NCI-H774 (cell line): ENCODE results near the gene PSMG1.
"Not testable (repeated sequence)": the region's sequence is repeated elsewhere in the genome, so short reads cannot be mapped to it uniquely, and the experiment has no call there.

Source experiments
- DNase-seq: peaks from one replicate; lab custom pipeline; 2025; lab: John Stamatoyannopoulos, UW

PSMG1 gene

DNA sequence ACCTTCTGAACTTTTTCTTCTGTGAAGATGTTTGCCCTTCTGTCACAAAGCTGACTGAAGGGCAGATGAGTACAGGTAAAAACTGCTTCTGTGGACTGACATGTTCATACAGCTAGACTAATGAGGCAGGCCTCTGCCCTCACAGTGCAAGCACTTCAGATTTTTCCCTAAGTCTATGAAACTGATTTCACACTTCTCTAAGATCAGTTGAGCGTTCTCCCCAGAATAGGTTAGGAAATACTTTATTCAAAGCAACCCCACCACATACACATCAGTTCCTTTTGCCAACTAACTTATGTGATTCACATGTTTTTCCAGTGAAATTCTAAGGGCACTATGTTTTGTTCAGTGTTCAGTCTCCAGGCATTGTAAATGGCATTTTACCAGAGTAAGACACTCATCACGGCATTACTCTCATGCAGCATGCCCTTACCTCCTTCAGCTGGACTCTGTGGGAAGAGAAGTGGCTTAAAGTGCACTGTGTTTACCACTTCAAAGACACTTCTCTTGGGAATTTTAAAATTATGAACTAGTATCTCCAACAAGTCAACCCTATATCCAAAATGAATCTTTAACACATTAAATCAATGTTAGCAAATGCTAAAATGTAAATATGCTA is 5.4 kb upstream of the PSMG1 start:
- no peak for DNase-seq

DNA sequence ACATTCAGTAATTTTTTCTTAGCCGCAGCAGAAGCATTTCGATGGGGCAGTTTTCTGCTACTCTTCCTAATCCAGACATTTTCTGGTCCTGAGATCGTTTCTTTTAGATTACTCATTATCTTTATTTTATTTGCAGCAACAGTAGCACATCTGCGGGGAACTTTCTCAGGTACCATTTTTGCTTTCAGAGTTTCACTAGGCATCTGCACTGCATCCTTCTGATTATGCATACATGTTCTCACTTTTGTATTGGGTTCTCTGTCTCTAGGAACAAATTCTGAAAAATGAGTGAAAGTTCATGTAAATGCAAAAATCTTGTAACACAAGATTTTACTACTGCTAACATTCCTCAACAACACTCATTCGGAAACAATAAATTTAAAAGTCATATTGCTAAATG is 3.9 kb upstream of the PSMG1 start:
- DNase-seq: no peak

DNA sequence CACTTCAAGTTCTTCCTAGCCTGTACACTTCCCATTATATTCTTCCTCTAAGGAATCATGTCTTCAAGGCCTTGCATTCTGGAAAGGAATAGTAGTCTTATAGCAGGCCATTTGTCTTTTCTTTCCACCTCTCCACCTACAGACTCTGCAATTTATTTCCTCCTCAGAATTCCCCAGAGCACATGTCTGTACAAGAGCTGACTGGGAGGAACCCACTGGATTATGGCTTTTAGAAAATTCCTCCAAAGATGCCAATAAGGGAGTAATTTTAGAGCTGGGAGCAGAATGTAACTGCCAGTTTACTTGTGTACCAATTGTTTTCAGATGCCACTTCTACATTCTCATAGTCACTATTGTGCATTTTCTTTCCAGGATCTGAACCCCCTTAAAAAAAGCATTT is 3.4 kb upstream of the PSMG1 start:
- DNase-seq: no peak

DNA sequence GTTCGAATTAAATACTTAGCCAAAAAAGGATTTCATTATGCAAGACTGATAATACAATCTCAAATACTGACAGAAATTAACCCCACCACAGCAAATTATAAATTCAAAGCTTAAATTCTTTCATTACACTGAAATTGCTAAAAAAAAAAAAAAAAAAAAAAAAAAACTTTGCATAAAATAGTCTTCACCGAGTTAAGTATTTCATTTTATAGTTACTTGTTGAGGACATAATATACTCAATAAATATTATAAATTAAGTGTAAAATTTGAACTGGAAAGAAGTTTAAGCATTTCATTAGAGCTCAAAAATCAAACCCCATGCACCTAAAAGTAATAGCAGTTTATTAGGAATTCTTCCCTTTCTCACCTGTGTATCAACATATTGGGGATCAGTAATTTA is 1.9 kb upstream of the PSMG1 start:
- no peak for DNase-seq

DNA sequence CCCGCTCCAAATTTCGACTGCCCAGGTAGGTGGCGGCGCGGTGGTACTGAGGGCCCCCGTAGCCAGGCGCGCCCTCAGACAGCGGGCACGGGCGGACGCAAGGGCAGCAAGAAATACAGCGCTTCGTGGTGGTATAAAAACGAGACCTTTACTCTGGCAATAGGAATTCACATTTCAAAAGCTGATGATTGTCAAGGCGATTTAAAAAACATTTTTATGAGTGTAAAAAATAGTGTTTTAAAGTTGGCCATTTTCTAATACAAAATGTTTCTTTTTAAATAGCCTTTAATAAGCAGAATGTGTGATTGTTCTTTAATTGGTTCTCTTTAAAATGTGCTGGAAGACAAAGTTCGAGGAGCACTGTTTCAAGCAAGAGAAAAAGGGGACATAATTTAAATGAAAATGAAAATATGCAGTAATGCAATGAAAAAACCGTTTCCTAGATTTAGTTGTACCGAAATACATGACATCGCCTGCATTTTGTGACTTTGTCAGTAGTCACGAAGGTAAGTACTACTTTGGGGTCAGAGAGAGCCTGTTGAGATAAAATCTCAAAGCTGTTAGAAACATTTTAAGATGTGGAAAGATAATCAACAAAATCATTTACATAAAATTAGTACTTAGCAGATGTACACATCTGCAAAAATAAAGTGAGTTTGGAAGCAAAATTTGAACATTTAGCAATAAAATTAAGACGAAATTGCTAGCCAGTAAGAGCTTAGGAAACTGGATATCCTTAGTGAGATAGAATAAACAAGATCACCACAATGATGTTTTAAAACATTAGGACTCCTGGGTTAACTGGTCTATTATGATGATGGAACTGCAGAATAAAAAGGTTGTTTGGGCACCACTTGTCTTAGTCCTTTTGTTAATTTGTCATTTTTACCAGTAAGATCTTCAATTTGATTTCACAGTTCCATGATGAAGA is 1.1 kb upstream of the PSMG1 start:
- DNase-seq: no peak

DNA sequence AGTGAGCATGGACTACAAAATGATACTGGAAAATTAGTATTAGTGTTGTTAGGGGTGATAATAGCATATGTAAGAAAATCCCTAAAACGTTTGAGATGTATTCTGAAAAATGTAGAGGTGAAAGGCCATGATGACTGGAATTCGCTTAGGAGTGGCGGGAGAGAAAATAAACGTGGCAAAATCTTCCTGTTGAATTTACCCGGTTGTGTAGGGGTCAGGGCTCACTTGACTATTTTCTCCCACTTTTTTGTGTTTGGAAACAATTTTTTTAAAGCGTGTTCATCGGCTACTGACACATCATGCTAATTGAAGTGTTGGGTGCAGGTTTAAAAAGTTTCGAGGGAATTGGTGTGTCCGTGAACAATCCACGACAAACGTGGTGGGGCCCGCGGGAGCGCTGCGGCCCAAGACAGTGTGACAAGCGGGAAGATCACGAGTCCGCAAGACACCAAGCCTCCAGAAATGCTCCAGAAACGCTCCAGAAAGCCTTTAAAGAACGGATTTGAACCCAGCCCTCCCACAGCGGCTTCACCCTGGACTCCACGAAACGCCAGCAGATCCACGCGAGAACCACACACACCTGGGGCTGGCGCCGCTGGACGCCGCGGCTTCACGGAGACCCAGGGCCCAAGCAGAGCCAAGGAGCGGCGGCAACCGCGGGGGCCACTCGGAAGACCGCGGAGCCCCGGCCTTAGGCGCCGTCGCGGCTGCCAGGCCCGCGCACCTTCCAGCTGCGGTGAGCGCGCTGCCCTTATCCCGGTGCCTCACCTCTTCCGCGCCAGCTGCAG is 573 bp downstream of the PSMG1 start:
- no peak for DNase-seq

DNA sequence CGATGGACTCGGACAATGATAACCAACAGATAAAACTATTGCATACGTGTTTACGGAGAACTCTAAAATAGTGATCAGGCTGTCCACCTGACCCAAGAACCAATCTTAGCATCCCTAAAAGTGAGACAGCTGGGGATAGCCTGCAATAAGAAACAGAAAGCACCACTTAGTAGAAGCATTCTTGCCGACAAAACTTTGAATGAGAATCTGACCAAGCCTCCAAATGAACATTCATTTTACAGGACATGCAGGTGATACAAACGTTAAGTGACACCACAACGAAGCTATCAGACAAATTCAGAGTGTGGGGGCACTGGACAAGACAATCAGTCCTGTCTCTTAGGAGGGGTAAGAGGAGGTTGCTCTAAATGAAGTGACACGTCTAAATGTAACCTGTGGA is 1.2 kb downstream of the PSMG1 start:
- DNase-seq: no peak

DNA sequence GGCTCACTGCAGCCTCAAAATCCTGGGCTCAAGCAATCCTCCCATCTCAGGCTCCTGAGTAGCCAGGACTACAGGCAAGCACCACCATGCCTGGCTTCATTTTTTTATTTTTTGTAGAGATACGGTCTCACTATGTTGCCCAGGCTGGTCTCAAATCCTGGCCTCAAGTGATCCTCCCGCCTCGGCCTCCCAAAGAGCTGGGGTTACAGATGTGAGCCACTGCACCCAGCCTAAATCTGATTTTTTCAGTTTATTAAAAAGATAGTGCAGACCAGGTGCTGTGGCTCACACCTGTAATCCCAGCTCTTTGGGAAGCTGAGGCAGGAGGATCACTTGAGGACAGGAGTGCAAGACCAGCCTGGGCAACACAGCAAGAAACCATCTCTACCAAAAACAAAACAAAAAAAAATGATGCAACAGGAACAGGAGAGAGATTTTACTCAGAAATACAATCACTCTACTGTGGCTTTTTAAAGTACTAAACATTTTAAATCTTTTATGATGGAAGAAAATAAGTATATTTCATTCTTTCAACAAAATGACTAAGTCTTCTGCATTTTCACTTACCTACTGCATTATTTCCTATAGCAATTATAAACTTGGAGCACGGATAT is 1.9 kb downstream of the PSMG1 start:
- DNase-seq: no peak

DNA sequence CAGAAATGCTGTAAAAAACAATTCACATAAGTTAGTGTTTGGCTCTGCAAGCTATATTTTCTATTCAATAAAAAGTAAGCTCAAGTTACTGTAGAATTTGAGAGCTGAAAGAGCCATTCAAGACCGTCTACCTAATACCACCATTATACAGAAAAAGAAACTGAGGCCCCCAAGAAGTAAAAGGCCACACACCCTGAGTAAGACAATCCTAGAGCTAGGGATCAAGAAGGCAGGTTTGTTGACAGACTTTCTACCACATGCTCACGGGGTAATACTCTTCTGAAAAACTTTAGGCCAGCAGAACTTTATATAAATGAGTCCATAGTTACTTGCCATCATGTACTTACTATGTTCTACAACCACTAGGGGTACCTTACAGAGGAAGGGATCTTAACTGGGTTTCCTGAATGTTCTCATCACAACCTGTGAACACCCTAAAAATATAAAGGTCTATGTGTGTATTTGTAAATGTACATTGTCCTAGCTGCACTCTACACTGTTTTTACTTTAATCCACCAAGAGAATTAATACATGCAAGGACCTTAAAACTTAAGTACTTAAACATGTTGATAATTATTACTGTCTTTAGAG is 2.7 kb downstream of the PSMG1 start:
- DNase-seq: no peak

DNA sequence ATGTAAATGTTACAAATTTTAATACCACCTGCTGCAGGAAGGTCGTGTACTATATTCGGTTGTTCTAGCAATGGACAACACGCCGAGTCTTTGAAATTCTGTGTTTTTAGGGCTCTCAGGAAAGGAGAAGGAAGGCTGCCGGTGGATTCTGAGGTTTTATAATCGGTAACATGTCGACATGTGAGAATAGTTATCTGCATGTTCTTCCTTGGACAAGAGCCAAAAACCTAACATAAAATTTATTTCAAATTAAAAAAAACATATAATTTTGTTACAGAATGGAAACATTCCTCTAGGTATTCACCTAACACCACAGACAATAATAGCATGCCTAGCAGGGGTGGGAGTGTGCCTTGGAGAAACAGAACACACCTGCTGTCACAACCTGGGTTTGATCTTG is 4.8 kb downstream of the PSMG1 start:
- DNase-seq: no peak

DNA sequence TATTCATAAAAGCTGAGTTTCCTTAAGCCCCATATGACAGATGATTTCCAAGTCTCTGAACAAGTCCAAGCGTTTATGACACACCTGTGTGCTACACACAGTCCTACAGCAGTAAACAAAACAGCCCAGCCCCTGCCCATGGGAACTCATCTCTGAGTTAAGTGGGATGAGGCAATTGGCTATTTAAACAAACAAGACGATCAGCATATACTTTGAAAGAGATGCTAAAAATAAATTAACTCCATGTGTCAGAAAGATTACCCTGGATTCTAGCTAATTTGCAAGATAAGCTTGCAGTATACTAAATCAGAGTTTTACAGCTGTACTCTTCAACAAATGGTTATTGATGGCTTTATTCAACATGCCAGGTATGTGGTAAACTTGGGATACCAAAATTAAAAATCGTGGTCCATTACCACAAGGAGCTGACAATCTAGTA is 7.0 kb downstream of the PSMG1 start:
- no peak for DNase-seq

DNA sequence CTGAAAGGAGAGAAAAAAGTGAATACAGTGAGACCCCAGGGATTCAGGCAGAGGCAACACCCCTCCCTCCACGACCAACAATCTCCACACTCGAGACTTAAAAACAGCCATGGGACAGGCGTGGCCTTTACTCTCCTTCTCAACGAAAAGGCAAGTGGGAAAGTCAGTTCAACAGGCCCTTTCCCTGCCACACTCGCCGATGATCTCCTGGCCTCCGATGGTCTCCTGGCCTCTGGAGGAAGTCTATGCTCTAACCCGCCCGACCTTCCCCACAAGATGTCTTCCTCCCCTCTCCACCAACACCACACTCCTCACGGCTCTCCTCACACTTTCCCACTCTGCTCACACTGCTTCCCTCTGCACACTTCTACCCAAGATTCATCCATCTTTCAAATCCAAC is 7.6 kb downstream of the PSMG1 start:
- DNase-seq: no peak

DNA sequence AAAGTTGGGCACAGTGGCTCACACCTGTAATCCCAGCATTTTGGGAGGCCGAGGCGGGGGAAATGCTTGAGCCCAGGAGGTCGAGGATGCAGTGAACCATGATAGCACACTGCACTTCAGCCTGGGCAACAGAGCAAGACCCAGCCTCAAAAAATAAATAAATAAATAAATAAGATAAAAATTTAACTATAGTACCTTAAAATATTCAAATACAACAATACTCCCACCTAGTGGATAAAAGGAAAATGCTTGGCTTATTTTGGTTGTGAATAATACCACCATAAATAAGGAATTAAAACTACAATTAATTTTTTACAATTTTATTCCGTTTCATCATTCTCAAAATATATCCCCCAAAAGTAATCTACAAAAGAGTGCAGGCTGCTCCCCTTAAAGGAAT is 8.1 kb downstream of the PSMG1 start:
- DNase-seq: no peak

DNA sequence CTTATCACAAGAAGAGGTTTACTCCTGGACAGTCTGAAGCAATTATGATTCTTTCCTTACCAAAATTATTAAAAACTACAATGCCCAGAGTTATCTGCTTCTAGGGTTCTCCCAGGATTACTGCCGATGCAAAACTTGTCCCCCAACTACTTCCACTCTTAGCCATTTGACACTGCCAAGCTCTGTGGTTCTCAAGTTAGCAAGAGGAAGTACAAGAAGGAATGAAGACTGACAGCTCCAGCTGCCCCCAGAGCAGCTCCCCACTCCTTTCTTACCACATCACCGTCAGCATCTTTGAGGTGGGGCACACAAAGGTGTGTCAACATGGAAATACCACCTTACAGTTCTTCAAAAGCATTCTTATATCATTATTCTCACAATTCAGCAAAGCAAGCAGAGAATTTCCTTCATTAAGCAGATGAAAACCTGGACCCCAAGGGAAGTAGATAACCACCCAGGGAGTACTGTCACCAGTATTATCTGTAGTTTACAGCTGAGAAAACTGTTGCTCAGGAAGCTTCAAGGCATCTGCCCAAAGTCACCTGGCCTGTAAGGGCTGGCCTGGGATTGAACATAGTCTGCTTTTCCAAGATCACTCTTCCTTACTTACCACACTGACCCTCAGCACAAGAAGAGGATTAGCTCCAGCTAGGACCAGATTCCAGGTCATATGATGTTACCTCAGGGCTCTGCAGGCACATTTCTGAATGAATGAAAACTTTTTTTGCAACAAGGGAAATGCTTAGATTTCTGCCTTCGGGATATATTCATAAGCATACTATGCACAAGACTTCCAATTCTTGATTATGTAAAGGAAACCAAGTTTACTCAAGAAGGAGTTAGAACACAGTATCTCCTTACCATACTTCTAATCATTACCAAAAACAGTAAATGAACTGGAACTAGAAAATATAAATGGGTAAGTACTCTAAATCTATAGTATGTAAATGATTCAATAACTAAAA is 9.3 kb downstream of the PSMG1 start:
- no peak for DNase-seq

DNA sequence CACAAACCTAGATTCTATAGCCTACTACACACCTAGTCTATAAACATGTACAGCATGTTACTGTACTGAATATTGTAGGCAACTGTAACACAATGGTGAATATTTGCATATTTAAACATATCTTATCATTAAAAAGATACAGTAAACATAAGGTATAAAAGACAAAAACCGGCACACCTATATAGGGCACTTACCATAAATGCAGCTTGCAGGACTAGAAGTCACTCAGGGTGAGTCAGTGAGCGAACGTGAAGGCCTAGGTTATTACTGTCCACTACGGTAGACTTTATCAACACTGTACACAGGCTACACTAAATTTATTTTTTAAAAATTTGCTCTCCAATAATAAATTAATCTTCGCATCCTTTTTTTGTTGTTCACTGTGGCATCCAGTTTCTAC is 13.3 kb downstream of the PSMG1 start:
- no peak for DNase-seq

DNA sequence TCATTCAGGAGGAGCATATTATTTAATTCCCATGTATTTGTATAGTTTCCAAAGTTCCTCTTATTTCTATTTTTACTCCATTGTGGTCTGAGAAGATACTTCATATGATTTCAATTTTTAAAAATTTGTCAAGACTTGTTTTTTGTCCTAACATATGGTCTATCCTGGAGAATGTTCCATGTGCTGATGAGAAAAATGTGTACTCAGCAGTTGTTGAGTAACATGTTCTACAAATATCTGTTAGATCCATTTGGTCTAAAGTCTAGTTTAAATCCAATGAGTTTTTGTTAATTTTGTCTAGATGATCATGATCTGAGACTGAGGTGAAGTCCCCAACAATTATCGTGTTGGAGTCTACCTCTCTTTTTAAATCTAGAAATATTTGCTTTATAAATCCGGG is 14.5 kb downstream of the PSMG1 start:
- DNase-seq: no peak

DNA sequence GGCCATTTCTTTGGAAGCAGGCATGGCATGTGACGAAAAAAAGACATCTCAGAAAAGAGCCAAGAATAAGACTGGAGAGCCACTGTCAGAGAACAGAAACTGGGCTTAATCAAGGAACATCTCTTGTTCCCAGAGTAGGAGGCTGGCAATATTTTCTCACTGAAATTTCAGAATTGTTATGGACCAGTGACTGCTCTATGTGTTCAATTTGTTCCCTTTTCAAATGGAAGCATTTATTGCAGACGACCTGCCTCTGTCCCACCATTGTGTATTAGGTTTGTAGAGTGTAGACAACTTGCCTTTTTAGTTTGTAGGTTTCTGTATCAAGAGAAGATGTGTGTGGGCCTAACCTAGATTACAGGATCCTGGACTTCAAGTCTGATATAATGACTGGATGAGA is 18.7 kb downstream of the PSMG1 start:
- no peak for DNase-seq

DNA sequence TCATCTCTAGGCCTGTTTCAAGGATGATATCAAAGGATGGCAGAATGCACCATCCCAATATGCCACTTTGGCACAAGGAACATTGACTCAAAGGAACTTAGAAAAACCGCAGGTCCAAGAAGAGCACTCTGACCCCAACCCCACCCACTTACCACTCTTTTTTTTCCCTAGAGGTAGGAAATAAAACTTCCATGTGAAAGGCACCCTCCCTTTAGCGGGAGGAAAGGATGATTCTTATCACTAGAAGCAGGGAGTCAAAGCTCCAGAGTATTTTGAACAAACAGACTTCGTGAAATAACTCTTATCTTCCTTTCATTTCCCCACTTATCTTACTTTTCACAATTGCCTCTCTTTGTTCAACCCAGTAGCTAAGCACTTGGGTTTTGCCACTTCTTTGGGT is 22.2 kb downstream of the PSMG1 start:
- DNase-seq: no peak

DNA sequence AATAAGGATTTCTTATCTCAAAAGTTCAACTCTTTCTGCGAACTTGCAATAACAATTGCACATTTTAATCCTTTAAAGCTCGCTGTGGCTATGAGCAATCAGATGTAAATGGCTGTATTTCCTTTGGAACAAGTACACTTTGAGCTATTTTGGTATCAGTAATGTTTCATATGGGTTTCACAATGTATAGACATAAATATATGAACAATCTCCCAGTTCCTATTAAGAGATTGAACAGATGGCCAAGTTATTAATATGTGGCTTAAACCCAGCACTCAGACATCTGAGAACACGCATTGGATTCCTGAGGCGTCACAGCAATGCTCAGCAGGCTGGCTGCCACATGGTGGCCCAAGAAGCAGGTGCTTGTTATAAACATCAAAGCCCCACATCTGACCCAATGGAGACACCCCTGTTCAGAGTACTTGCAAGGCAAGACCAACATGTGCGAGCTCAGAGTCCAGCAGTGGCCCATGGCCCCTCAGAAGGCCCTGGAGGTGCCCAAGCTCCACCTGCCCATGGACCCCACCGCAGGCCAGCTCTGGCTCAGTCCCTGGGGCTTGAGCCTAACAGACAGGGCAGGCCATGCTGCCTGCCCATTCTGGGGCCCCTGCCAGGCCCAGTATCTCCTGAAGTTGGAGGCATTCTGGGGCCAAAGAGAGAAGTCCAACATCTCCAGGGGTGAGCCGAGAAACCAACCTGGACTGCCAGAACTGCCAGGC is 23.7 kb downstream of the PSMG1 start:
- no peak for DNase-seq

DNA sequence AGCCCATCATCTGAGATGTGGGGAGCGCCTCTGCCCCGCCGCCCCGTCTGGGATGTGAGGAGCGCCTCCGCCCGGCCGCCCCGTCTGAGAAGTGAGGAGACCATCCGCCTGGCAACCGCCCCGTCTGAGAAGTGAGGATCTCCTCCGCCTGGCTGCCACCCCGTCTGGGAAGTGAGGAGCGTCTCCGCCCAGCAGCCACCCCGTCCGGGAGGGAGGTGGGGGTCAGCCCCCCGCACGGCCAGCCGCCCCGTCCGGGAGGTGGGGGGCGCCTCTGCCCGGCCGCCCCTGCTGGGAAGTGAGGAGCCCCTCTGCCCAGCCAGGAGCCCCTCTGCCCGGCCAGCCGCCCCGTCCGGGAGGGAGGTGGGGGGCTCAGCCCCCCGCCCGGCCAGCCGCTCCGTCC is 26.0 kb downstream of the PSMG1 start:
- not testable (repeated sequence) for DNase-seq
